IMR-90 (cell line): ENCODE measurements around the gene INTS15. TPM values are rescaled to one million over a fixed set of nuclear protein-coding genes. Genes with fewer than 3 reads are reported as not detected.

Experiments used
- ATAC-seq: fragments of 200-7000 bp; cut with Tn5 transposase; 2 replicates; pipeline ENCODE4 v1.9.1; 2020; ENCODE audit warnings: low read depth, mild to moderate bottlenecking, moderate library complexity
- BruUV-seq: library from RNA; stranded (reverse); fragments of 400-500 nt; replicated peaks from 2 replicates; lab custom pipeline; 2021; lab: Mats Ljungman, UMichigan
- CTCF ChIA-PET: fragments of 300-600 bp; formaldehyde crosslinking; extraction: SDS; loops from one replicate; lab custom pipeline; 2021; ENCODE audit warnings: antibody characterized with exemption; lab: Yijun Ruan, JAX
- POLR2A ChIA-PET: fragments of 300-600 bp; sonication (Branson Sonifier 250); formaldehyde crosslinking; loops from one replicate; lab custom pipeline; 2022; ENCODE audit warnings: antibody characterized with exemption; ENCODE audit not compliant: unreplicated experiment; lab: Charles Lee
- DNase-seq: peaks from one replicate; pipeline ENCODE4 v3.0.0; 2013
- H2AFZ ChIP-seq: replicated peaks from 2 replicates; pipeline ENCODE3; 2013; ENCODE audit warnings: low read length, mild to moderate bottlenecking; ENCODE audit not compliant: poor library complexity
- H2AK5ac ChIP-seq: 2 replicates; pipeline ENCODE4 v1.6.1; 2013; ENCODE audit warnings: low read depth, low read length, inconsistent platforms
- H2AK9ac ChIP-seq: replicated peaks from 2 replicates; pipeline ENCODE3; 2013; ENCODE audit warnings: mild to moderate bottlenecking, low read depth, low read length, moderate library complexity; ENCODE audit not compliant: poor library complexity
- H2BK120ac ChIP-seq: 2 replicates; pipeline ENCODE4 v1.6.1; 2013; ENCODE audit warnings: low read depth, low read length, inconsistent platforms
- H2BK15ac ChIP-seq: 3 replicates; pipeline ENCODE4 v1.6.1; 2013; ENCODE audit warnings: low read depth, low read length, inconsistent platforms
- H2BK20ac ChIP-seq: 2 replicates; pipeline ENCODE4 v1.6.1; 2013; ENCODE audit warnings: low read depth, mild to moderate bottlenecking, inconsistent platforms, low read length, moderate library complexity
- H2BK5ac ChIP-seq: 2 replicates; pipeline ENCODE4 v1.6.1; 2013; ENCODE audit warnings: mild to moderate bottlenecking, low read depth, low read length, inconsistent platforms; ENCODE audit not compliant: poor library complexity, severe bottlenecking
- H3K14ac ChIP-seq: replicated peaks from 2 replicates; pipeline ENCODE4 v1.6.1; 2013; ENCODE audit warnings: low read depth, low read length, inconsistent platforms
- H3K18ac ChIP-seq: 2 replicates; pipeline ENCODE4 v1.6.1; 2013; ENCODE audit warnings: low read depth, low read length, control low read depth
- H3K23ac ChIP-seq: 2 replicates; pipeline ENCODE4 v1.6.1; 2013; ENCODE audit warnings: low read depth, low read length, inconsistent platforms
- H3K27ac ChIP-seq: 2 replicates; pipeline ENCODE4 v1.5.1; 2013; ENCODE audit warnings: mild to moderate bottlenecking, control low read depth, low read length; ENCODE audit not compliant: insufficient read depth
- H3K27me3 ChIP-seq: 2 replicates; pipeline ENCODE4 v1.6.1; 2013; ENCODE audit warnings: low read length; ENCODE audit not compliant: control insufficient read depth, insufficient read depth
- H3K36me3 ChIP-seq: 2 replicates; pipeline ENCODE4 v1.6.1; 2013; ENCODE audit warnings: low read length, mixed read lengths; ENCODE audit not compliant: control insufficient read depth, insufficient read depth
- H3K4ac ChIP-seq: 2 replicates; pipeline ENCODE4 v1.6.1; 2013; ENCODE audit warnings: low read depth, low read length, inconsistent platforms
- H3K4me1 ChIP-seq: 2 replicates; pipeline ENCODE4 v1.6.1; 2013; ENCODE audit warnings: low read length, mixed read lengths; ENCODE audit not compliant: control insufficient read depth, insufficient read depth
- H3K4me2 ChIP-seq: 2 replicates; pipeline ENCODE4 v1.6.1; 2013; ENCODE audit warnings: low read depth, mild to moderate bottlenecking, control low read depth, low read length, moderate library complexity
- H3K4me3 ChIP-seq: 2 replicates; pipeline ENCODE4 v1.5.1; 2013; ENCODE audit warnings: low read depth, mild to moderate bottlenecking, control low read depth, low read length, moderate library complexity; ENCODE audit not compliant: insufficient read depth
- H3K56ac ChIP-seq: 2 replicates; pipeline ENCODE4 v1.6.1; 2013; ENCODE audit warnings: low read length, inconsistent platforms; ENCODE audit not compliant: insufficient read depth; ENCODE audit errors: extremely low read depth
- H3K79me1 ChIP-seq, 2 experiments: 2 replicates each; pipeline ENCODE4 v1.6.1; 2013; ENCODE audit warnings: low read length in 2 of 2, inconsistent platforms in 1 of 2, low read depth in 1 of 2
- H3K9ac ChIP-seq: 2 replicates; pipeline ENCODE4 v1.6.1; 2013; ENCODE audit warnings: low read depth, low read length, control low read depth
- H3K9me1 ChIP-seq: 2 replicates; pipeline ENCODE4 v1.6.1; 2013; ENCODE audit warnings: low read length, inconsistent platforms; ENCODE audit not compliant: insufficient read depth
- H3K9me3 ChIP-seq: 2 replicates; pipeline ENCODE4 v1.6.1; 2013; ENCODE audit warnings: low read length; ENCODE audit not compliant: control insufficient read depth, insufficient read depth
- H4K20me1 ChIP-seq: 2 replicates; pipeline ENCODE4 v1.6.1; 2013; ENCODE audit warnings: low read length, inconsistent platforms; ENCODE audit not compliant: insufficient read depth
- H4K5ac ChIP-seq: 2 replicates; pipeline ENCODE4 v1.6.1; 2013; ENCODE audit warnings: mild to moderate bottlenecking, low read depth, low read length, control low read depth
- H4K8ac ChIP-seq, 2 experiments: 2 replicates each; pipeline ENCODE4 v1.6.1; 2013; ENCODE audit warnings: low read depth in 2 of 2, low read length in 2 of 2, control low read depth in 1 of 2, inconsistent platforms in 1 of 2
- H4K91ac ChIP-seq: 2 replicates; pipeline ENCODE4 v1.6.1; 2013; ENCODE audit warnings: low read depth, low read length, inconsistent platforms; ENCODE audit not compliant: insufficient read depth
- CHD1 ChIP-seq: IDR thresholded peaks from 2 replicates; pipeline ENCODE4 v1.6.1; 2012; ENCODE audit warnings: low read depth, low read length, improper control_type of control experiment
- FOS ChIP-seq: fragments of 150-350 bp; IDR thresholded peaks from 2 replicates; pipeline ENCODE4 v1.6.1; 2016; ENCODE audit warnings: low read depth, low read length
- MAFK ChIP-seq: IDR thresholded peaks from 2 replicates; pipeline ENCODE4 v1.6.1; 2012; ENCODE audit warnings: low read depth, low read length, improper control_type of control experiment
- MAZ ChIP-seq: IDR thresholded peaks from 2 replicates; pipeline ENCODE4 v1.6.1; 2012; ENCODE audit warnings: low read depth, mild to moderate bottlenecking, low read length, improper control_type of control experiment, moderate library complexity, borderline replicate concordance
- MXI1 ChIP-seq: IDR thresholded peaks from 2 replicates; pipeline ENCODE4 v1.6.1; 2012; ENCODE audit warnings: low read depth, mild to moderate bottlenecking, low read length, moderate library complexity, borderline replicate concordance
- SMC3 ChIP-seq: fragments of 150-350 bp; IDR thresholded peaks from 2 replicates; pipeline ENCODE4 v1.6.1; 2016; ENCODE audit warnings: low read depth, mild to moderate bottlenecking, antibody characterized with exemption, low read length, moderate library complexity
- WGBS, 2 experiments: methylation state at CpG; one replicate each; pipeline versions ENCODE4 v1.1.5 to v1.1.7; 2013; ENCODE audit warnings: missing lambda C conversion rate in 2 of 2; ENCODE audit not compliant: insufficient read length in 1 of 2; ENCODE audit errors: extremely low coverage in 2 of 2; 5-methylcytosine and 5-hydroxymethylcytosine counted together
- dilution Hi-C: fragments of 300-500 bp; cut with HindIII; formaldehyde crosslinking; loops from one replicate; pipeline ENCODE4 v1.14.3; 2018; ENCODE audit warnings: low sequenced_read_pairs; ENCODE audit not compliant: unreplicated experiment
- in situ Hi-C: fragments of 300-500 bp; cut with MboI; formaldehyde crosslinking; loops from 3 replicates; pipeline ENCODE4 v1.14.3; 2019; ENCODE audit warnings: low sequenced_read_pairs, inconsistent platforms, mixed read lengths
- intact Hi-C: fragments of 100-400 bp; cut with micrococcal nuclease; formaldehyde crosslinking; loops from 2 replicates; pipeline ENCODE4 v1.10.0; 2022
- polyA plus RNA-seq, 3 experiments: library from polyadenylated mRNA; depleted of rRNA; stranded (reverse); fragments of >200 nt; gene quantifications; 2 replicates each; pipeline ENCODE4 v1.2.3, GENCODE V29; 2012; ENCODE audit warnings: low replicate concordance in 1 of 3
- total RNA-seq: library from RNA; depleted of rRNA; stranded (reverse); fragments of >200 nt; gene quantifications from 2 replicates; pipeline ENCODE4 v1.2.3, GENCODE V29; 2012
- TF ChIP-seq, protein P1 (sequence below): fragments of 150-350 bp; IDR thresholded peaks from 2 replicates; pipeline ENCODE4 v1.6.1; 2016; ENCODE audit warnings: low read depth, mild to moderate bottlenecking, low read length, moderate library complexity, borderline replicate concordance
- TF ChIP-seq, protein P2 (sequence below): fragments of 150-350 bp; IDR thresholded peaks from 2 replicates; pipeline ENCODE4 v1.6.1; 2017; ENCODE audit warnings: mild to moderate bottlenecking, antibody characterized with exemption, low read length, low read depth

INTS15 gene
- total and polyA plus RNA-seq, 2 of the 4 experiments (the other 2 are of a cell fraction), result 7.0 to 20.8 TPM

- 95% methylated on average over 54 of the region's 94 CpGs; no CpG with 5 or more reads in 1 of the 2 experiments for WGBS, 2 experiments
- H3K9ac ChIP-seq, result no peak overlapping the region
- H3K4me1 ChIP-seq, result no peaks in the 10 kb centered on the region
- H2BK5ac ChIP-seq, result no peak overlapping the region
- H2BK120ac ChIP-seq, result no peak overlapping the region
- ChIA-PET POLR2A (no interaction called here), CTCF (no interaction called here)
- in situ Hi-C loops (no loop called here), dilution Hi-C loops (no loop called here), intact Hi-C loops (no loop called here)
- H3K4ac ChIP-seq, result no peak overlapping the region
- no peak overlapping the region for H2AK9ac ChIP-seq
- no peak overlapping the region for H3K4me2 ChIP-seq
- H4K8ac ChIP-seq, result no peak overlapping the region
- H2BK20ac ChIP-seq, result no peak overlapping the region
- no TSS peak for BruUV-seq
- no peak overlapping the region for H2AK5ac ChIP-seq
- H3K23ac ChIP-seq, result no peak overlapping the region
- no peak overlapping the region for H4K91ac ChIP-seq
- H3K36me3 ChIP-seq, result peaks cover 69% of the 10 kb centered on the region
- H3K79me1 ChIP-seq, result peaks cover 0 to 4% of the 10 kb centered on the region in 2 experiments; a peak in 1 of 4 replicates
- H3K4me3 ChIP-seq, result no peak overlapping the region
- H4K5ac ChIP-seq, result no peak overlapping the region
- no peak overlapping the region for H3K56ac ChIP-seq
- no peak overlapping the region for H2BK15ac ChIP-seq
- no peak for ATAC-seq
- H2AFZ ChIP-seq, result no peak overlapping the region
- no peaks in the 10 kb centered on the region for H4K20me1 ChIP-seq
- no peak overlapping the region for H3K14ac ChIP-seq
- H3K18ac ChIP-seq, result no peak overlapping the region
- no peaks in the 10 kb centered on the region; the same call in 1 of the 2 replicates for H3K27me3 ChIP-seq
- H3K27ac ChIP-seq, result no peak overlapping the region
- no peak for TF ChIP-seq SMC3
- no peak for TF ChIP-seq CHD1
- TF ChIP-seq MAZ, result no peak
- TF ChIP-seq MAFK, result no peak
- TF ChIP-seq, protein P1, sequence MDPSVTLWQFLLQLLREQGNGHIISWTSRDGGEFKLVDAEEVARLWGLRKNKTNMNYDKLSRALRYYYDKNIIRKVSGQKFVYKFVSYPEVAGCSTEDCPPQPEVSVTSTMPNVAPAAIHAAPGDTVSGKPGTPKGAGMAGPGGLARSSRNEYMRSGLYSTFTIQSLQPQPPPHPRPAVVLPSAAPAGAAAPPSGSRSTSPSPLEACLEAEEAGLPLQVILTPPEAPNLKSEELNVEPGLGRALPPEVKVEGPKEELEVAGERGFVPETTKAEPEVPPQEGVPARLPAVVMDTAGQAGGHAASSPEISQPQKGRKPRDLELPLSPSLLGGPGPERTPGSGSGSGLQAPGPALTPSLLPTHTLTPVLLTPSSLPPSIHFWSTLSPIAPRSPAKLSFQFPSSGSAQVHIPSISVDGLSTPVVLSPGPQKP, result no peak
- no peak for TF ChIP-seq MXI1
- TF ChIP-seq FOS, result no peak
- TF ChIP-seq, protein P2, sequence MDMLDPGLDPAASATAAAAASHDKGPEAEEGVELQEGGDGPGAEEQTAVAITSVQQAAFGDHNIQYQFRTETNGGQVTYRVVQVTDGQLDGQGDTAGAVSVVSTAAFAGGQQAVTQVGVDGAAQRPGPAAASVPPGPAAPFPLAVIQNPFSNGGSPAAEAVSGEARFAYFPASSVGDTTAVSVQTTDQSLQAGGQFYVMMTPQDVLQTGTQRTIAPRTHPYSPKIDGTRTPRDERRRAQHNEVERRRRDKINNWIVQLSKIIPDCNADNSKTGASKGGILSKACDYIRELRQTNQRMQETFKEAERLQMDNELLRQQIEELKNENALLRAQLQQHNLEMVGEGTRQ, result no peak
- DNase-seq, result no peak
- H3K9me3 ChIP-seq, result peaks cover 36% of the 10 kb centered on the region
- H3K9me1 ChIP-seq, result no peaks in the 10 kb centered on the region
Observed at GRCh38 chr7:6654113-6654841, 64.5 kb downstream of the INTS15 start.
